Endothelial cell (in vitro differentiated cells): ENCODE data around the gene PLCB2. TPM values are rescaled to one million over a fixed set of nuclear protein-coding genes. Genes with fewer than 3 reads are reported as not detected.

ENCODE experiments used
- DNase-seq: peaks from one replicate; pipeline ENCODE4 v3.0.0; 2021; ENCODE audit warnings: low spot score
- H3K27ac Mint-ChIP-seq: one replicate; pipeline ENCODE4 v1.8.0; 2021; ENCODE audit warnings: mixed read lengths, inconsistent platforms; ENCODE audit not compliant: unreplicated experiment
- H3K27me3 Mint-ChIP-seq: one replicate; pipeline ENCODE4 v1.8.0; 2021; ENCODE audit warnings: mild to moderate bottlenecking, moderate library complexity, mixed read lengths, inconsistent platforms; ENCODE audit not compliant: unreplicated experiment
- H3K36me3 Mint-ChIP-seq: one replicate; pipeline ENCODE4 v1.8.0; 2021; ENCODE audit warnings: mild to moderate bottlenecking, low read depth, mixed read lengths, inconsistent platforms; ENCODE audit not compliant: unreplicated experiment
- H3K4me1 Mint-ChIP-seq: one replicate; pipeline ENCODE4 v1.8.0; 2021; ENCODE audit warnings: mild to moderate bottlenecking, mixed read lengths, inconsistent platforms; ENCODE audit not compliant: unreplicated experiment
- H3K4me3 Mint-ChIP-seq: one replicate; pipeline ENCODE4 v1.8.0; 2021; ENCODE audit warnings: mild to moderate bottlenecking, mixed read lengths, inconsistent platforms; ENCODE audit not compliant: unreplicated experiment
- H3K9me3 Mint-ChIP-seq: one replicate; pipeline ENCODE4 v1.8.0; 2021; ENCODE audit warnings: mixed read lengths, inconsistent platforms; ENCODE audit not compliant: unreplicated experiment
- CTCF ChIP-seq: fragments of 200-600 bp; sonication (generic); IDR thresholded peaks from one replicate; pipeline ENCODE4 v1.5.0; 2021; ENCODE audit warnings: antibody characterized with exemption; ENCODE audit not compliant: unreplicated experiment
- total RNA-seq: library from RNA; stranded (reverse); fragmentation: NEBNext Ultra II Directional; extraction: Animal tissue kit (Norgen Biotek cat#: 25700); gene quantifications from one replicate; pipeline ENCODE4 v1.2.1, GENCODE V29; 2021; ENCODE audit not compliant: unreplicated experiment

Gene PLCB2
- total RNA-seq, 1 donor from 2014 or later = 71.3 TPM

GRCh38 chr15:40300771-40301170 is 7.0 kb downstream of the PLCB2 start:
- Mint-ChIP-seq H3K27me3 (peaks cover 18% of the 10 kb centered on the region), H3K9me3 (no peaks in the 10 kb centered on the region), H3K4me1 (peaks cover 11% of the 10 kb centered on the region), H3K27ac (no peak overlapping the region), H3K36me3 (peaks cover 27% of the 10 kb centered on the region), H3K4me3 (no peak overlapping the region)
- DNase-seq = no peak
- TF ChIP-seq CTCF = no peak

- Mint-ChIP-seq H3K36me3 (peaks cover 27% of the 10 kb centered on the region), H3K27me3 (peaks cover 21% of the 10 kb centered on the region), H3K4me1 (peaks cover 11% of the 10 kb centered on the region), H3K4me3 (no peak overlapping the region), H3K27ac (no peak overlapping the region), H3K9me3 (no peaks in the 10 kb centered on the region)
- no peak for TF ChIP-seq CTCF
- no peak for DNase-seq
Observed at GRCh38 chr15:40300367-40300766, 7.4 kb downstream of the PLCB2 start.

- H3K27me3 Mint-ChIP-seq = peaks cover 21% of the 10 kb centered on the region
- H3K36me3 Mint-ChIP-seq = peaks cover 27% of the 10 kb centered on the region
- H3K27ac Mint-ChIP-seq = no peak overlapping the region
- no peak for DNase-seq
- no peaks in the 10 kb centered on the region for H3K9me3 Mint-ChIP-seq
- no peak overlapping the region for H3K4me3 Mint-ChIP-seq
- peaks cover 13% of the 10 kb centered on the region for H3K4me1 Mint-ChIP-seq
- no peak for TF ChIP-seq CTCF
Observed at GRCh38 chr15:40298216-40298935, 9.4 kb downstream of the PLCB2 start.

- Mint-ChIP-seq H3K4me3 (no peak overlapping the region), H3K27me3 (peaks cover 24% of the 10 kb centered on the region), H3K36me3 (peaks cover 27% of the 10 kb centered on the region), H3K27ac (no peak overlapping the region), H3K9me3 (no peaks in the 10 kb centered on the region), H3K4me1 (peaks cover 16% of the 10 kb centered on the region)
- TF ChIP-seq CTCF = no peak
- no peak for DNase-seq
Observed at GRCh38 chr15:40297356-40297755, 10.4 kb downstream of the PLCB2 start.

GRCh38 chr15:40296561-40297230 is 11.0 kb downstream of the PLCB2 start:
- DNase-seq = no peak
- Mint-ChIP-seq H3K36me3 (peaks cover 27% of the 10 kb centered on the region), H3K27me3 (peaks cover 24% of the 10 kb centered on the region), H3K4me3 (peak overlapping the region; percentile 56), H3K4me1 (peaks cover 12% of the 10 kb centered on the region), H3K27ac (peak overlapping the region; percentile 52), H3K9me3 (no peaks in the 10 kb centered on the region)
- no peak for TF ChIP-seq CTCF
